Keratinocyte (primary cell): ENCODE results near the gene NXPE4. TPM values are rescaled to one million over a fixed set of nuclear protein-coding genes. Genes with fewer than 3 reads are reported as not detected.

Experiments
- DNase-seq: peaks from one replicate; pipeline ENCODE4 v3.0.0-alpha.2; 2011; ENCODE audit warnings: low read depth, missing footprints, low spot score
- FAIRE-seq: peaks from 2 replicates; lab custom pipeline; 2011; peaks lifted over from hg19 to GRCh38; lab: Jason Lieb, UNC
- H2AFZ ChIP-seq: 2 replicates; pipeline ENCODE4 v1.6.0; 2012; ENCODE audit warnings: low read length, control low read depth, inconsistent platforms; ENCODE audit not compliant: control insufficient read depth
- H3K27ac ChIP-seq: 2 replicates; pipeline ENCODE4 v1.5.1; 2011; ENCODE audit warnings: low read length; ENCODE audit not compliant: control insufficient read depth, insufficient read depth
- H3K27me3 ChIP-seq: 3 replicates; pipeline ENCODE4 v1.6.0; 2011; ENCODE audit warnings: low read length; ENCODE audit not compliant: control insufficient read depth, insufficient read depth; ENCODE audit errors: extremely low read depth
- H3K36me3 ChIP-seq, 2 experiments: 2 replicates in 1 of 2; 3 replicates in 1 of 2; pipeline ENCODE4 v1.5.1; 2011; ENCODE audit warnings: low read length in 2 of 2, mild to moderate bottlenecking in 1 of 2; ENCODE audit not compliant: control insufficient read depth in 2 of 2, insufficient read depth in 2 of 2; ENCODE audit errors: extremely low read depth in 1 of 2
- H3K4me1 ChIP-seq: 3 replicates; pipeline ENCODE4 v1.5.1; 2011; ENCODE audit warnings: low read length; ENCODE audit not compliant: control insufficient read depth, insufficient read depth; ENCODE audit errors: extremely low read depth
- H3K4me2 ChIP-seq: 3 replicates; pipeline ENCODE4 v1.6.0; 2011; ENCODE audit warnings: low read depth, low read length; ENCODE audit not compliant: control insufficient read depth, insufficient read depth; ENCODE audit errors: extremely low read depth
- H3K4me3 ChIP-seq, 3 experiments: fragments of 200-600 bp in 1 of 3; sonication (generic) in 1 of 3; 2 replicates in 2 of 3; 3 replicates in 1 of 3; pipeline ENCODE4 v1.5.1; 2011 to 2016; ENCODE audit warnings: low read length in 3 of 3, mild to moderate bottlenecking in 3 of 3, control low read depth in 2 of 3, inconsistent platforms in 1 of 3, low read depth in 1 of 3, mixed read lengths in 1 of 3, mixed run types in 1 of 3, moderate library complexity in 1 of 3; ENCODE audit not compliant: control insufficient read depth in 2 of 3, insufficient read depth in 2 of 3; ENCODE audit errors: extremely low read depth in 1 of 3
- H3K79me2 ChIP-seq: 2 replicates; pipeline ENCODE4 v1.6.0; 2012; ENCODE audit warnings: low read length; ENCODE audit not compliant: control insufficient read depth, insufficient read depth
- H3K9ac ChIP-seq: 3 replicates; pipeline ENCODE4 v1.6.0; 2011; ENCODE audit warnings: low read length; ENCODE audit not compliant: control insufficient read depth, insufficient read depth; ENCODE audit errors: extremely low read depth
- H3K9me1 ChIP-seq: 3 replicates; pipeline ENCODE4 v1.6.0; 2011; ENCODE audit warnings: low read length; ENCODE audit not compliant: control insufficient read depth, insufficient read depth; ENCODE audit errors: extremely low read depth
- H3K9me3 ChIP-seq: 2 replicates; pipeline ENCODE4 v1.5.1; 2012; ENCODE audit warnings: low read depth, low read length; ENCODE audit not compliant: control insufficient read depth
- H4K20me1 ChIP-seq: 3 replicates; pipeline ENCODE4 v1.6.0; 2011; ENCODE audit warnings: low read length; ENCODE audit not compliant: control insufficient read depth, insufficient read depth; ENCODE audit errors: extremely low read depth
- EZH2 ChIP-seq: IDR thresholded peaks from one replicate; pipeline ENCODE4 v1.6.1; 2012; ENCODE audit warnings: inconsistent platforms, mild to moderate bottlenecking, low read length, moderate library complexity
- dilution Hi-C: fragments of 300-500 bp; cut with MboI; formaldehyde crosslinking; loops from one replicate; pipeline ENCODE4 v1.7.0; 2020; ENCODE audit warnings: low sequenced_read_pairs; ENCODE audit not compliant: extremely low pct_ligation_motif_present
- polyA plus RNA-seq, 5 experiments: library from polyadenylated mRNA; depleted of rRNA in 3 of 5; stranded (reverse) in 3 of 5; stranded (forward) in 1 of 5; unstranded in 1 of 5; fragments of >200 nt; gene quantifications; 1 replicate in 1 of 5; 2 replicates in 3 of 5; 3 replicates in 1 of 5; pipeline versions ENCODE4 v1.2.1 to v1.2.3, GENCODE V29; 2011 to 2012; ENCODE audit warnings: missing spikeins in 2 of 5, low read depth in 1 of 5, low replicate concordance in 1 of 5
- TF ChIP-seq, protein P1 (sequence below), 3 experiments: IDR thresholded peaks in 1 of 3; conservative IDR thresholded peaks in 1 of 3; optimal IDR thresholded peaks in 1 of 3; 2 replicates in 2 of 3; 3 replicates in 1 of 3; pipeline versions ENCODE3 to v1.5.1; 2011; ENCODE audit warnings: low read length in 3 of 3, mild to moderate bottlenecking in 3 of 3, moderate library complexity in 2 of 3, control low read depth in 1 of 3, inconsistent platforms in 1 of 3; ENCODE audit not compliant: insufficient read depth in 2 of 3; ENCODE audit errors: extremely low read depth in 1 of 3

NXPE4 gene
- polyA plus RNA-seq, 1 donor (not counting 4 experiments of a cell fraction or from before 2014, with no cell fraction given) = not detected

DNA sequence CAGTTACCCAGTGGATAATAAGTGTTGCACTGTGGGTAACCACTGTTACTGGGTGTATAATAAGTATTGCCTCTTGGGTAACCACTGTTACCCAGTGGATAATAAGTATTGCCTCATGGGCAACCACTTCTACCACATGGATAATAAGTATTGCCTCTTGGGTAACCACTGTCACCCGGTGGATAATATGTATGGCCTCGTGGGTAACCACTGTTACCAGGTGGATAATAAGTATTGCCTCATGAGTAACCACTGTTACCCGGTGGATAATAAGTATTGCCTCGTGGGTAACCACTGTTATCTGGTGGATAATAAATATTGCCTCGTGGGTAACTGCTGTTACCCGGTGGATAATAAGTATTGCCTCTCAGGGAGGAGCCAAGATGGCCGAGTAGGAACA lies 29.7 kb upstream of the NXPE4 start:
- Histone ChIP-seq H3K27ac (no peak overlapping the region), H3K9ac (no peak overlapping the region), H3K27me3 (no peaks in the 10 kb centered on the region), H2AFZ (no peak overlapping the region), H3K36me3 (no peaks in the 10 kb centered on the region), H3K4me2 (no peak overlapping the region), H3K4me3 (no peak overlapping the region), H3K9me1 (no peaks in the 10 kb centered on the region), H3K4me1 (no peaks in the 10 kb centered on the region), H4K20me1 (no peaks in the 10 kb centered on the region), H3K9me3 (peaks cover 1% of the 10 kb centered on the region), H3K79me2 (no peaks in the 10 kb centered on the region)
- dilution Hi-C loops = no loop called here
- no peak for DNase-seq
- no peak for FAIRE-seq
- TF ChIP-seq, protein P1, sequence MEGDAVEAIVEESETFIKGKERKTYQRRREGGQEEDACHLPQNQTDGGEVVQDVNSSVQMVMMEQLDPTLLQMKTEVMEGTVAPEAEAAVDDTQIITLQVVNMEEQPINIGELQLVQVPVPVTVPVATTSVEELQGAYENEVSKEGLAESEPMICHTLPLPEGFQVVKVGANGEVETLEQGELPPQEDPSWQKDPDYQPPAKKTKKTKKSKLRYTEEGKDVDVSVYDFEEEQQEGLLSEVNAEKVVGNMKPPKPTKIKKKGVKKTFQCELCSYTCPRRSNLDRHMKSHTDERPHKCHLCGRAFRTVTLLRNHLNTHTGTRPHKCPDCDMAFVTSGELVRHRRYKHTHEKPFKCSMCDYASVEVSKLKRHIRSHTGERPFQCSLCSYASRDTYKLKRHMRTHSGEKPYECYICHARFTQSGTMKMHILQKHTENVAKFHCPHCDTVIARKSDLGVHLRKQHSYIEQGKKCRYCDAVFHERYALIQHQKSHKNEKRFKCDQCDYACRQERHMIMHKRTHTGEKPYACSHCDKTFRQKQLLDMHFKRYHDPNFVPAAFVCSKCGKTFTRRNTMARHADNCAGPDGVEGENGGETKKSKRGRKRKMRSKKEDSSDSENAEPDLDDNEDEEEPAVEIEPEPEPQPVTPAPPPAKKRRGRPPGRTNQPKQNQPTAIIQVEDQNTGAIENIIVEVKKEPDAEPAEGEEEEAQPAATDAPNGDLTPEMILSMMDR (optimal IDR thresholded peaks at IDR 0.05 in 1 of 3, IDR thresholded peaks at IDR 0.05 in 1 of 3, conservative IDR thresholded peaks at IDR 0.05 in 1 of 3; ENCODE audit: extremely low read depth in 1 of 3, insufficient read depth in 2 of 3, low read length in 3 of 3) = no peak
- no peak for TF ChIP-seq EZH2

DNA sequence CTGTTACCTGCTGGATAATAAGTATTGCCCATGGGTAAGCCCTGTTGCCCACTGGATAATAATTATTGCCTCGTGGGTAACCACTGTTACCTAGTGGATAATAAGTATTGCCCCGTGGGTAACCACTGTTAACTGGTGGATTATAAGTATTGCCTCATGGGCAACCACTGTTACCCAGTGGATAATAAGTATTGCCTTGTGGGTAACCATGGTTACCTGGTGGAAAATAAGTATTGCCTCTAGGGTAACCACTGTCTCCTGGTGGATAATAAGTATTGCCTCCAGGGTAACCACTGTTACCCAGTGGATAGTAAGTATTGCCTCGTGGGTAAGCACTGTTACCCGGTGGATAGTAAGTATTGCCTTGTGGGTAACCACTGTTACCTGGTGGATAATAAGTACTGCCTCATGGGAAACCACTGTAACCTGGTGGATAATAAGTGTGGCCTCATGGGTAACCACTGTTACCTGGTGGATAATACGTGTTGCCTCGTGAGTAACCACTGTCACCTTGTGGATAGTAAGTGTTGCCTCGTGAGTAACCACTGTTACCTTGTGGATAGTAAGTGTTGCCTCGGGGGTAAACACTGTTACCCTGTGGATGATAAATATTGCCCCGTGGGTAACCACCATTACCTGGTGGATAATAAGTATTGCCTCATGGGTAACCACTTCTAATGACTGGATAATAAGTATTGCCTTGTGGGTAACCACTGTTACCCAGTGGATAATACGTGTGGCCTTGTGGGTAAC lies 29.0 kb upstream of the NXPE4 start:
- dilution Hi-C loops = no loop called here
- DNase-seq = no peak

More for the DNA sequence above, 29.0 kb upstream of the NXPE4 start:
- Histone ChIP-seq H3K9me1 (no peaks in the 10 kb centered on the region), H3K9me3 (peaks cover 1% of the 10 kb centered on the region), H3K27me3 (no peaks in the 10 kb centered on the region), H4K20me1 (no peaks in the 10 kb centered on the region), H3K4me3 (no peak overlapping the region), H3K4me2 (no peak overlapping the region), H3K4me1 (no peaks in the 10 kb centered on the region), H2AFZ (no peak overlapping the region), H3K9ac (no peak overlapping the region), H3K79me2 (no peaks in the 10 kb centered on the region), H3K27ac (no peak overlapping the region), H3K36me3 (no peaks in the 10 kb centered on the region)
- FAIRE-seq = no peak
- TF ChIP-seq, protein P1 (optimal IDR thresholded peaks at IDR 0.05 in 1 of 3, IDR thresholded peaks at IDR 0.05 in 1 of 3, conservative IDR thresholded peaks at IDR 0.05 in 1 of 3; ENCODE audit: extremely low read depth in 1 of 3, insufficient read depth in 2 of 3, low read length in 3 of 3) = no peak
- no peak for TF ChIP-seq EZH2
